BLaER1 (cell line): ENCODE measurements around the gene VPS8.

Source experiments
- H3K27ac ChIP-seq: shearing (Covaris generic); formaldehyde crosslinking; 2 replicates; pipeline ENCODE4 v1.8.1; 2022
- H3K27me3 ChIP-seq: shearing (Covaris generic); formaldehyde crosslinking; 2 replicates; pipeline ENCODE4 v1.8.1; 2022
- H3K36me3 ChIP-seq: shearing (Covaris generic); formaldehyde crosslinking; 2 replicates; pipeline ENCODE4 v1.8.1; 2022
- H3K4me1 ChIP-seq: shearing (Covaris generic); formaldehyde crosslinking; 2 replicates; pipeline ENCODE4 v1.8.1; 2022
- H3K4me2 ChIP-seq: shearing (Covaris generic); formaldehyde crosslinking; 2 replicates; pipeline ENCODE4 v1.8.1; 2022
- H3K4me3 ChIP-seq: shearing (Covaris generic); formaldehyde crosslinking; 2 replicates; pipeline ENCODE4 v1.8.1; 2022
- H3K9ac ChIP-seq: shearing (Covaris generic); formaldehyde crosslinking; 2 replicates; pipeline ENCODE4 v1.8.1; 2022
- H3K9me3 ChIP-seq: shearing (Covaris generic); formaldehyde crosslinking; 2 replicates; pipeline ENCODE4 v1.8.1; 2022
- H4K20me1 ChIP-seq: shearing (Covaris generic); formaldehyde crosslinking; 2 replicates; pipeline ENCODE4 v1.8.1; 2022
- Cebpa-rat ChIP-seq: shearing (Covaris generic); IDR thresholded peaks from 2 replicates; pipeline ENCODE4 v1.8.1; 2022

Gene VPS8

GRCh38 chr3:185069037-185070030 lies 257.4 kb downstream of the VPS8 start:
- H3K9ac ChIP-seq = no peak overlapping the region
- H3K27ac ChIP-seq = no peak overlapping the region
- no peak overlapping the region for H3K4me3 ChIP-seq
- H3K36me3 ChIP-seq = no peaks in the 10 kb centered on the region
- TF ChIP-seq Cebpa-rat = no peak
- H3K27me3 ChIP-seq = no peaks in the 10 kb centered on the region
- no peaks in the 10 kb centered on the region for H3K9me3 ChIP-seq
- H3K4me1 ChIP-seq = no peaks in the 10 kb centered on the region
- H3K4me2 ChIP-seq = no peak overlapping the region
- no peaks in the 10 kb centered on the region for H4K20me1 ChIP-seq

DNA sequence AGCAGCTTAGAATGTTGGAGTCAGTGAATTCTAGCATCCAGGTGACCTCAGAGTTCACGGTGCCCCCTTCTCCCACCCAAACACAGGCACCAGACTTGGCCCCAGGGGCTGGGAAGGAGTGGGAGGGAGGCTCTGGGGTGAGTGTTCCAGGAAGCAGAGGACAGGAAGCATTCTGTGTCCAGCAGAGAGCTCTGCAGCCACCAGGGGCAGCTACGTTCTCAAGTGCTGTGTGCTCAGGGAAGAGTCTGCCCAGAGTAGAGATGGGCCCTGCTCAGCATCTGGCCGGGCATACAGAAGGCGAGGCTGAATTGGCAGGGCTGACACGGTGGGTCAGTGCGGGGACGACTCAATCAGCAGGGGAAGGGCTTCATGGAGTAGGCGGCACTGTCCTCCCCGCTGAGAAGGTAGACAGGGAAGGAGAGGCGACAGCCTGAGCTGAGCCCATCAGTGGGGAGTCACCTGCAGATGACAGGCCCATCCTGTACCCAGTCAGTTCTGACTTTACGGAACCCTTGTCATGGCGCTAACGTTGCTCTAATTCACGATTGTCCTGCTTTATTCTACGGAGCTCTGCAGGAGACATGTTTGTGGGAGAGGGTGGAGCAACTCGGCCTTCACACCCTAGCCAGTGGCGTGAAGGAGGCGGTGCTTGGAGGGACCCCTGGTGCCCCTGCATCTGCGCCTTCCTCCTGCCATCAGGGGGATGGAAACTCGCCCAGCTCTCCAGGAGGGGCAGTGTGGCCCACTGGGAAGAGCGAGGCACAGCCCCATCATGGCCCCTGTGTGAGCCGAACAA lies 258.7 kb downstream of the VPS8 start:
- no peak overlapping the region for H3K27ac ChIP-seq
- no peak for TF ChIP-seq Cebpa-rat
- H3K4me3 ChIP-seq = no peak overlapping the region
- H4K20me1 ChIP-seq = no peaks in the 10 kb centered on the region
- H3K4me2 ChIP-seq = no peak overlapping the region
- no peaks in the 10 kb centered on the region for H3K27me3 ChIP-seq
- H3K9ac ChIP-seq = no peak overlapping the region
- no peaks in the 10 kb centered on the region for H3K4me1 ChIP-seq
- no peaks in the 10 kb centered on the region for H3K9me3 ChIP-seq
- H3K36me3 ChIP-seq = no peaks in the 10 kb centered on the region

DNA sequence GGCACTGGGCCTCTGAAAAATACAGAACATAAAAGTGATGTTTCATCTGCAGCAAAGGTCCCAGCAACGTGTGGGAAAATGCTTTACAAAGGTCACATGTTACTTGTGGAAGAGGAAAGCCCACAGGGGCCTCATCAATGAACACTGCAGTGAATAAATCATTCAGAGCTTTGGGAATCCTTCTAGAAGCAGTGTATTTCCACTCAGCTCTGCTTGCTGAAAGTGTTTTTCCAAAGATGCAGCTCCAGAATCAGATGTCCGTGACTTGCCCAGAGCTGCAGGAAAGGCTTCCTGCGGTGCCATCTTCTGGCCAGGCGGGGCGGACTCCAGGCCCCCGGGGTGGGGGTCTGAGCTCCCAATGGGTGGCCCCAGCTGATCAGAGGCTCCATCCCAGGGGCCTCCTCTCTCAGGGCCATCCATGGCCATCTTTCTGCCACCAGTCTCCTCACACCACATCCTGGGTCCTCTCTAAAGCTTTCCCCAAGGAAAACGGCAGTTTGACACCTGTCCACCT lies 259.4 kb downstream of the VPS8 start:
- no peak overlapping the region for H3K9ac ChIP-seq
- H3K4me1 ChIP-seq = no peaks in the 10 kb centered on the region
- H3K4me3 ChIP-seq = no peak overlapping the region
- H3K36me3 ChIP-seq = no peaks in the 10 kb centered on the region
- TF ChIP-seq Cebpa-rat = no peak
- no peaks in the 10 kb centered on the region for H4K20me1 ChIP-seq
- H3K27ac ChIP-seq = no peak overlapping the region
- no peak overlapping the region for H3K4me2 ChIP-seq
- H3K9me3 ChIP-seq = no peaks in the 10 kb centered on the region
- no peaks in the 10 kb centered on the region for H3K27me3 ChIP-seq

GRCh38 chr3:185075547-185075946 lies 263.6 kb downstream of the VPS8 start:
- Histone ChIP-seq H3K4me1 (no peaks in the 10 kb centered on the region), H3K4me3 (no peak overlapping the region), H3K9ac (no peak overlapping the region), H3K27me3 (no peaks in the 10 kb centered on the region), H3K27ac (no peak overlapping the region), H4K20me1 (no peaks in the 10 kb centered on the region), H3K36me3 (no peaks in the 10 kb centered on the region), H3K9me3 (no peaks in the 10 kb centered on the region), H3K4me2 (no peak overlapping the region)
- no peak for TF ChIP-seq Cebpa-rat

- no peak overlapping the region for H3K9ac ChIP-seq
- H3K27ac ChIP-seq = no peak overlapping the region
Observed at GRCh38 chr3:185076219-185076618, 264.3 kb downstream of the VPS8 start.

GRCh38 chr3:185079625-185080024 lies 267.7 kb downstream of the VPS8 start:
- Histone ChIP-seq H3K4me3 (no peak overlapping the region), H4K20me1 (no peaks in the 10 kb centered on the region), H3K27ac (no peak overlapping the region), H3K4me1 (no peaks in the 10 kb centered on the region), H3K4me2 (no peak overlapping the region), H3K9me3 (no peaks in the 10 kb centered on the region), H3K9ac (no peak overlapping the region), H3K36me3 (no peaks in the 10 kb centered on the region), H3K27me3 (no peaks in the 10 kb centered on the region)
- no peak for TF ChIP-seq Cebpa-rat

More at GRCh38 chr3:185076219-185076618, 264.3 kb downstream of the VPS8 start:
- no peaks in the 10 kb centered on the region for H4K20me1 ChIP-seq
- TF ChIP-seq Cebpa-rat = no peak
- H3K27me3 ChIP-seq = no peaks in the 10 kb centered on the region
- no peaks in the 10 kb centered on the region for H3K36me3 ChIP-seq
- H3K9me3 ChIP-seq = no peaks in the 10 kb centered on the region
- H3K4me2 ChIP-seq = no peak overlapping the region
- no peaks in the 10 kb centered on the region for H3K4me1 ChIP-seq
- H3K4me3 ChIP-seq = no peak overlapping the region

- no peak overlapping the region for H3K9ac ChIP-seq
- H3K4me2 ChIP-seq = no peak overlapping the region
- H4K20me1 ChIP-seq = no peaks in the 10 kb centered on the region
- no peaks in the 10 kb centered on the region for H3K9me3 ChIP-seq
- H3K4me3 ChIP-seq = no peak overlapping the region
- no peak overlapping the region for H3K27ac ChIP-seq
- H3K27me3 ChIP-seq = no peaks in the 10 kb centered on the region
- TF ChIP-seq Cebpa-rat = no peak
- H3K4me1 ChIP-seq = no peaks in the 10 kb centered on the region
- H3K36me3 ChIP-seq = no peaks in the 10 kb centered on the region
Observed at GRCh38 chr3:185081521-185081920, 269.6 kb downstream of the VPS8 start.

- Histone ChIP-seq H3K27me3 (no peaks in the 10 kb centered on the region), H3K4me2 (no peak overlapping the region)
Observed at GRCh38 chr3:185082149-185082548, 270.2 kb downstream of the VPS8 start.

GRCh38 chr3:185082829-185083228 lies 270.9 kb downstream of the VPS8 start:
- Histone ChIP-seq H3K36me3 (no peaks in the 10 kb centered on the region), H3K27me3 (no peaks in the 10 kb centered on the region), H3K9ac (no peak overlapping the region), H3K27ac (no peak overlapping the region), H3K4me3 (no peak overlapping the region), H4K20me1 (no peaks in the 10 kb centered on the region), H3K4me2 (no peak overlapping the region), H3K9me3 (no peaks in the 10 kb centered on the region), H3K4me1 (no peaks in the 10 kb centered on the region)
- no peak for TF ChIP-seq Cebpa-rat

More at GRCh38 chr3:185082149-185082548, 270.2 kb downstream of the VPS8 start:
- Histone ChIP-seq H4K20me1 (no peaks in the 10 kb centered on the region), H3K9ac (no peak overlapping the region), H3K27ac (no peak overlapping the region), H3K36me3 (no peaks in the 10 kb centered on the region), H3K9me3 (no peaks in the 10 kb centered on the region), H3K4me3 (no peak overlapping the region), H3K4me1 (no peaks in the 10 kb centered on the region)
- no peak for TF ChIP-seq Cebpa-rat

GRCh38 chr3:185084402-185084801 lies 272.4 kb downstream of the VPS8 start:
- no peak for TF ChIP-seq Cebpa-rat
- Histone ChIP-seq H3K4me3 (no peak overlapping the region), H3K27me3 (no peaks in the 10 kb centered on the region), H4K20me1 (no peaks in the 10 kb centered on the region), H3K9me3 (no peaks in the 10 kb centered on the region), H3K4me2 (no peak overlapping the region), H3K4me1 (no peaks in the 10 kb centered on the region), H3K36me3 (no peaks in the 10 kb centered on the region), H3K9ac (no peak overlapping the region), H3K27ac (no peak overlapping the region)
